ENCODE data around the gene OR2Z1. TPM values are rescaled to one million over a fixed set of nuclear protein-coding genes. Genes with fewer than 3 reads are reported as not detected.

Gene OR2Z1
- polyA plus RNA-seq, 1 donor (not counting 4 experiments of a cell fraction or from before 2014, with no cell fraction given) = not detected

DNA sequence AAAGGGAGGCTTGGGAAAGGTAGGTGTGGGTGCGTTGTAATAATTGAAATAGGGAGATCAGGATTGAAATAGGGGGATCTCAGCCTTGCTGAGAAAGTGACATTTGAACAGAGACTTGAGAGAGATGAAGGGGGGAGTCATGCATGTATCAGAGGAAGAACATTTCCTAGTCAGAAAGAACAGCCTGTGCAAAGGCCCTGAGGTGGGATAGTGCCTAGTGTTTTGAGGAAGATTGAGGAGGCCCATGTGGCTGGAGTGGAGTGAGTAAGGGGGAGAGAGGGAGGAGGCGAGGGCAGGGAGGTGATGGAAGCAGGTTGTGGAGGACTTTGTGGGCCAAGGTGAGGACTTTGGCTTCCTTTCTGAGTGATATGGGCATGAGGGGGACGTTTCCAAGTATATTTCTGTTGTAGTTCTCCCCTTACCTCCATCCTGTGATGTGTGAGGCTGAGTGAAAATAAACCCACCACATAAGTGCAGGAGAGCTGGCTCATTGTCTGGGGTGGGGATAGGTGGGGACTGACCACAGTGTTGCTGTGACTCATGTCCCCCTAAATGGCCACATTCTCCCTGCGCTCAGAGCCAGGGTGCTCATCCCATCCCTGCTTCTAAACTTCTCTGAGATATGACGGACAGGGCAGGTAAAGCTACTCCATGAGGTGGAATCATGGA, 40.6 kb upstream of the OR2Z1 start:
- Histone ChIP-seq H3K36me3 (ENCODE audit: control insufficient read depth in 2 of 2, extremely low read depth in 1 of 2, insufficient read depth in 2 of 2, low read length in 2 of 2) (no peaks in the 10 kb centered on the region), H3K4me3 (ENCODE audit: control insufficient read depth in 2 of 3, extremely low read depth in 1 of 3, insufficient read depth in 2 of 3, low read depth in 1 of 3, low read length in 3 of 3) (no peak overlapping the region), H3K4me2 (ENCODE audit: control insufficient read depth, extremely low read depth, insufficient read depth, low read depth, low read length) (no peak overlapping the region), H3K9ac (ENCODE audit: control insufficient read depth, extremely low read depth, insufficient read depth, low read length) (no peak overlapping the region), H3K9me3 (ENCODE audit: control insufficient read depth, low read depth, low read length) (peaks cover 2% of the 10 kb centered on the region), H3K9me1 (ENCODE audit: control insufficient read depth, extremely low read depth, insufficient read depth, low read length) (no peaks in the 10 kb centered on the region), H2AFZ (ENCODE audit: control insufficient read depth, low read length) (no peak overlapping the region), H3K4me1 (ENCODE audit: control insufficient read depth, extremely low read depth, insufficient read depth, low read length) (no peaks in the 10 kb centered on the region), H3K79me2 (ENCODE audit: control insufficient read depth, insufficient read depth, low read length) (no peaks in the 10 kb centered on the region), H3K27ac (ENCODE audit: control insufficient read depth, insufficient read depth, low read length) (no peak overlapping the region), H4K20me1 (ENCODE audit: control insufficient read depth, extremely low read depth, insufficient read depth, low read length) (no peaks in the 10 kb centered on the region), H3K27me3 (ENCODE audit: control insufficient read depth, extremely low read depth, insufficient read depth, low read length) (no peaks in the 10 kb centered on the region)
- no peak for TF ChIP-seq EZH2 (IDR thresholded peaks at IDR 0.05; ENCODE audit: low read length)
- TF ChIP-seq, protein P1, sequence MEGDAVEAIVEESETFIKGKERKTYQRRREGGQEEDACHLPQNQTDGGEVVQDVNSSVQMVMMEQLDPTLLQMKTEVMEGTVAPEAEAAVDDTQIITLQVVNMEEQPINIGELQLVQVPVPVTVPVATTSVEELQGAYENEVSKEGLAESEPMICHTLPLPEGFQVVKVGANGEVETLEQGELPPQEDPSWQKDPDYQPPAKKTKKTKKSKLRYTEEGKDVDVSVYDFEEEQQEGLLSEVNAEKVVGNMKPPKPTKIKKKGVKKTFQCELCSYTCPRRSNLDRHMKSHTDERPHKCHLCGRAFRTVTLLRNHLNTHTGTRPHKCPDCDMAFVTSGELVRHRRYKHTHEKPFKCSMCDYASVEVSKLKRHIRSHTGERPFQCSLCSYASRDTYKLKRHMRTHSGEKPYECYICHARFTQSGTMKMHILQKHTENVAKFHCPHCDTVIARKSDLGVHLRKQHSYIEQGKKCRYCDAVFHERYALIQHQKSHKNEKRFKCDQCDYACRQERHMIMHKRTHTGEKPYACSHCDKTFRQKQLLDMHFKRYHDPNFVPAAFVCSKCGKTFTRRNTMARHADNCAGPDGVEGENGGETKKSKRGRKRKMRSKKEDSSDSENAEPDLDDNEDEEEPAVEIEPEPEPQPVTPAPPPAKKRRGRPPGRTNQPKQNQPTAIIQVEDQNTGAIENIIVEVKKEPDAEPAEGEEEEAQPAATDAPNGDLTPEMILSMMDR (optimal IDR thresholded peaks at IDR 0.05 in 1 of 3, IDR thresholded peaks at IDR 0.05 in 1 of 3, conservative IDR thresholded peaks at IDR 0.05 in 1 of 3; ENCODE audit: extremely low read depth in 1 of 3, insufficient read depth in 2 of 3, low read length in 3 of 3) = no peak
- no peak for FAIRE-seq
- no peak for DNase-seq (ENCODE audit: low read depth, low spot score)
- dilution Hi-C loops (cut with MboI; ENCODE audit: extremely low pct_ligation_motif_present, low sequenced_read_pairs) = no loop called here

DNA sequence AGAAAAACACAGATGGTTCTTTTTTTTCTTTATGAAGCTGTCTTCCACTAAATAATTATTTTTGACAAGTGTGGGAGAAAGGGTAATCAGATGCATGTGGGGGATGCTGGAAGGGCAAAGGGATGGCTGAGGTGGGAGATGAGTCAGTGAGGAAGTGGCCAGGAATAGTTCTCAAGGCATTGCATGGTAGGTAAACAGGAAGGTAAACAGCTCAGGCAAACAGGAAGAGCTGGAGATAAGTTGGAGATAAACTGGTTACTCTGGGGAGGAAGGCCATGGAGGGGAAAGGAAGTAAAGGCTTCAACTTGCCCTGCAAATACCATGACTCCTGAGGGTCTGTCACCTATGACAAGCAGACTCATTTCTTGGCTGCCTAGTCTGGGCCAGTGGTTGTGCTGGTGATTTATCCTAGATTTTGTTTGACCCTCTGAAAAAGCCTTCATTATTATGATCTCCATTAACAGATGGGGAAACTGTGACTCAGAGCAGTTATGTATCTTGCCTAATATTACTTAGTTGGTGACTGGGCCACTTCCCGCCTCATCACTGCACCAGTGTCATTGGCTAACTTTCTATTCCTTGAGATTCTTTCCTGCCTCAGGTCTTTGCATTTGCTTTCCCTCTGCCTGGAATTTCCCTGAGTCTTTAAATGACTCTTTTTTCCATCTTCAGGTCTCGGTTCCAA, 39.9 kb upstream of the OR2Z1 start:
- no peak overlapping the region for H3K9ac ChIP-seq (ENCODE audit: control insufficient read depth, extremely low read depth, insufficient read depth, low read length)
- H4K20me1 ChIP-seq (ENCODE audit: control insufficient read depth, extremely low read depth, insufficient read depth, low read length) = no peaks in the 10 kb centered on the region
- TF ChIP-seq, protein P1 (optimal IDR thresholded peaks at IDR 0.05 in 1 of 3, IDR thresholded peaks at IDR 0.05 in 1 of 3, conservative IDR thresholded peaks at IDR 0.05 in 1 of 3; ENCODE audit: extremely low read depth in 1 of 3, insufficient read depth in 2 of 3, low read length in 3 of 3) = no peak
- TF ChIP-seq EZH2 (IDR thresholded peaks at IDR 0.05; ENCODE audit: low read length) = no peak
- FAIRE-seq (no peak), DNase-seq (ENCODE audit: low read depth, low spot score) (no peak)
- no peak overlapping the region for H3K4me2 ChIP-seq (ENCODE audit: control insufficient read depth, extremely low read depth, insufficient read depth, low read depth, low read length)
- dilution Hi-C loops (cut with MboI; ENCODE audit: extremely low pct_ligation_motif_present, low sequenced_read_pairs) = no loop called here
- no peaks in the 10 kb centered on the region for H3K79me2 ChIP-seq (ENCODE audit: control insufficient read depth, insufficient read depth, low read length)
- no peak overlapping the region for H3K4me3 ChIP-seq (ENCODE audit: control insufficient read depth in 2 of 3, extremely low read depth in 1 of 3, insufficient read depth in 2 of 3, low read depth in 1 of 3, low read length in 3 of 3)
- no peaks in the 10 kb centered on the region for H3K36me3 ChIP-seq (ENCODE audit: control insufficient read depth in 2 of 2, extremely low read depth in 1 of 2, insufficient read depth in 2 of 2, low read length in 2 of 2)
- H3K4me1 ChIP-seq (ENCODE audit: control insufficient read depth, extremely low read depth, insufficient read depth, low read length) = no peaks in the 10 kb centered on the region
- H3K27me3 ChIP-seq (ENCODE audit: control insufficient read depth, extremely low read depth, insufficient read depth, low read length) = no peaks in the 10 kb centered on the region
- no peak overlapping the region for H3K27ac ChIP-seq (ENCODE audit: control insufficient read depth, insufficient read depth, low read length)
- peaks cover 2% of the 10 kb centered on the region for H3K9me3 ChIP-seq (ENCODE audit: control insufficient read depth, low read depth, low read length)
- H2AFZ ChIP-seq (ENCODE audit: control insufficient read depth, low read length) = no peak overlapping the region
- H3K9me1 ChIP-seq (ENCODE audit: control insufficient read depth, extremely low read depth, insufficient read depth, low read length) = no peaks in the 10 kb centered on the region

Measured in keratinocyte (primary cell).